NCI-H1436 (cell line): Measurements from ENCODE around the gene FAM120C.

ENCODE experiments used
- DNase-seq: peaks from one replicate; lab custom pipeline; 2025; lab: John Stamatoyannopoulos, UW

Gene FAM120C

GRCh38 chrX:54171091-54171490 is 12.0 kb downstream of the FAM120C start:
- DNase-seq, result no peak

DNA sequence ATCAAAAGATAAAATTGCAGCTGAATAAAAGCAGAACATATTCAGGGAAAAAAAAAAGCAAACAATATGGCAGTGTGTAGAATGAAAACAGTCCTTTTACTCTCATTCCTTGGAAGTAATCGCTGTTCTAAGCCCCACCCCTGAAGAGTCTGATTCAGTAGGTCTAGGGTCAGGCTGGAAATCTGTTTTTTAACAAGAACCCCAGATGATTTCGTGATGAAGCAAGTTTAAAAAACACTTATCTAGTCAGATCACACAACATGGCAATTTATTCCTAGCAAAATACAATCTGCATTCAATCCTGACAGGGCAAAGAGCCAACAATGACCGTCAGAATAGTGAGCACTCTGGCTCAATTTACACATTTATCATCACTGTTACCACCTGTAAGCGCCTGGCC is 16.1 kb downstream of the FAM120C start:
- DNase-seq, result no peak

DNA sequence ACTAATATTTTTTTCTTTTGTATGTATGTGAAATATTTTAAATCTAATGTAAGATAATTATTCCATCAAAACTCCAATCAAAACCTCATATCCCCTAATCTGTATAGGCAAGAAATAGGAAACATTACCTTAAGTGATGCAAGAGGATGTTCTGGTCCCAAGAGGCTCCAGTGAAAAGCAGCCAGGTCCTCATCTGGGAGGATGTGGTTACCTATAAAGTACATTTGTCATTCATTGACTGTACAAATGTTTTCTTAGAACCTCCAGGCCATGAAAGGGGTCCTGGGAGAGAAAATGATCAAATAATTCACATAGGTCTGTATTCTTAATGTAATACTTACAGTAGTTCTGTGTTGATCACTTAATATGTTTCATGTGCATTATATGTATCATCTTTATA is 25.5 kb downstream of the FAM120C start:
- no peak for DNase-seq

DNA sequence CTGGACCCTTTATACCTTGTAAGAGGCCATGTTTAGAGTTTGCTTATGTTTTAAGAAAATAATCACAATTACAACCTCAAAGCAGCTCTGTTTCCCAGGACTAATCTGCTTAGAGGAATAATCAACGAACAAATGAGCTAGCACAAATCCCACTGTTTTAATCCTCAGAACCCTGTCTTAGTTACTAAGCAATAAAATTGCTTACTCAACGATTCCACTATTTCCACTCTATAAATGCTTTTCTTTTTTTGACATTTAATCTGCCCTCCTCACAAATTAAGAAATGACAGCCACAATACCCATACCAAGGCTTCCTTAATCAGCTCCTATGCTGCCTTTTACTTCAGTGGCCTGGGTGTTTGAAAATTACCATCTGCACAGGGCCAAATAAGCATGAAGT is 48.8 kb downstream of the FAM120C start:
- DNase-seq, result no peak

DNA sequence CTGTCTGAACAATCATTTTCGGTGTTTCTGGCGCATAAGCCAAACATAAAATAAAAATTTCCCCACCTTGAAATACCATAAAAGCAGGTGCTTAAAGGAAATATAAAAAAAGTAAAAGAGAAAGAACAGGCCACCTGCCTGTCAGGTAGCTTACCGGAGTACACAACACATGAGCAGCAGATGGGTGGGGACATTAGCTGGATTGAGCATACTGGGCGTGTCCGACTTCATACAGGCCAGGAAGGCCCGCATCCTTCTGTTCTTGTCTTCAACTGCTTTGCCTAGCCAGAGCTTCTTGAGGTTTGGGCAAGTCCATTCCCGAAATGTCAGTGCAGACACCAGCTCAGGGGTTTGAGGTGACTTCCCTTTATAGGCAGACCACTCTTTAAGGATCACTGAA is 66.7 kb downstream of the FAM120C start:
- DNase-seq, result no peak

DNA sequence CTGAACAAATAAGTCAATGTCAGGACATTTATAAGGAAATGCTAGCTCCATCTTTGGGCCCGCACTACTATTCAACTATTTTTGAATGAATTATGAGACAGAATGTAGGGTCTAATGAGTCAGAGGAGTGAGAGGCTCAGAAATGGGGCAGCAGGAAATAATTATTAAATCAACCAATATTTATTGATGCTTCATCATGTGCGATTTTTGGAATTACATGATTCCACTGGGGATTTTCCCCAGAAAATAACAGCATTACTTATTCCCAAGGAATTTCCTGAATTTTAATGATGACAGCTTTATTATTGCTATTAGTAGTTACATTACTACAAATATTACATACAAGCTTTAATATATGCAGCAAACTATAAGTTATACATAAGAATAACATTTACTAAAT is 89.5 kb downstream of the FAM120C start:
- DNase-seq, result no peak

GRCh38 chrX:54093159-54093558 is 89.9 kb downstream of the FAM120C start:
- no peak for DNase-seq

DNA sequence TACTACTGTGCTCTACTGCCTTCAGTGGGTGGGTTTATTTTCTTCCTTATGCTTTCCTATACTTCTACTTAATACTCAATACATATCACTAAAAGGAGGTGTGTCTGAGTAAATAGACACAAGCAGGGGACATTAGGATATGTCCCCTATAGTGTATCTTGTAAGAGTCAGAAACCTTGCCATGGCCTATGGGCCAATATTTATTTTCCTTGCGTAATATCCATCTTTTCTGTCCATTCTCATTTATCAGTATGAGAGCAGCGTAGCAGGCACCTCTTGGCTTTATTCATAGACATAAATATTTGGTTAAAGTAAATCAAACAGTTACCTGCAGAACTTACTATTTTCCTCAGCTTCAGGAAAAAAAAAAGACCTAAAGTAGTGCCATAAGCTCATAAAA is 92.2 kb downstream of the FAM120C start:
- no peak for DNase-seq

GRCh38 chrX:54089191-54089590 is 93.9 kb downstream of the FAM120C start:
- DNase-seq, result no peak

- DNase-seq, result no peak
Observed at GRCh38 chrX:54087661-54088060, 95.4 kb downstream of the FAM120C start.

- no peak for DNase-seq
Observed at GRCh38 chrX:54085666-54086065, 97.4 kb downstream of the FAM120C start.

DNA sequence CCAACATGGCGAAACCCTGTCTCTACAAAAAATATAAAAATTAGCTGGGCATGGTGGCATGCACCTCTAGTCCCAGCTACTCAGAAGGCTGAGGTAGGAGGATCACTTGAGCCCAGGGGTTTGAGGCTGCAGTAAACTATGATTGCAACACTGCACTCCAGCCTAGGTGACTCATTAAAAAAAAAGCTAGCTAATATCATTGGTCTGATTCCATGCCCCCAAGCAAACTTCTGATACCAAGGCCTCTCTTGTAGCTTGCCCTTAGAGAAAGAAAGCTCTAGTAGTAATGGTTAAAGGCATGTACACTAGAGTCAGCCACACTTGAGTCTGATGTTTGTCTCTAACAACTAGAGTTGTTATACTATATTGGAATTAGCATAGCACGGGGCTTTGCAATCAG is 106.2 kb downstream of the FAM120C start:
- DNase-seq, result no peak

DNA sequence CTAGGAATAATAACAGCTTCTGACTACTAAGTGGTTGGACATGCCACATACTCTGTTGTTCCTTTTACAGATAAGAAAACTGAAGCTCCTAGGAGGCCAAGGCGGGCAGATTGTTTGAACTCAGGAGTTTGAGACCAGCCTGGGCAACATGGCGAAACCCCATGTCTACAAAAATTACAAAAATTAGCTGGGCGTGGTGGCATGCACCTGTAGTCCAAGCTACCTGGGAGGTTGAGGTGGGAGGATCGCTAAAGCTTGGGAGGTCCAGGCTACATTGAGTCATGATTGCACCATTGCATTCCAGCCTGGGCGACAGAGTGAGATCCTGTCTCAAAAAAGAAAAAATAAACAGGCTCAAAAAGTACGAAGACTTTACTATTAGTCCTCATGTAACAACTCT is 108.2 kb downstream of the FAM120C start:
- DNase-seq, result no peak

DNA sequence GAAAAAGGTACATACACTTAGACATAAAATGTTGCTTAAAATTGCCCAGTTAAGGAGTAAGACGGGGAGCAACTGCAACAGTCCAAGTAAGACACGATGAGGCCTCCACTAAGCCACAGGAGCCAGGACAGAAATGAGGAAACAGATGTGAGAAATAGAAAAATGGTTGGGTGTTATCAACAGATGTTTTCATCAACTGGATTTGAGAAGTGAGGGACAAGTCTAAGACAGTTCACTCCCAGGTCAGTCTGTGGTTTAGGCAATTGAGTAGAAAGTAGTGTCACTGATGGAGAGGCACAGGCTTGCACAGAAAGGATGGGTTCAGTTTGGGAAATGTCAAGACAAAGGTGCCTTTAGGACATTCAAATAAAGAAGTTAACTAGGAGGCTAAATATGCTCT is 115.3 kb downstream of the FAM120C start:
- no peak for DNase-seq

DNA sequence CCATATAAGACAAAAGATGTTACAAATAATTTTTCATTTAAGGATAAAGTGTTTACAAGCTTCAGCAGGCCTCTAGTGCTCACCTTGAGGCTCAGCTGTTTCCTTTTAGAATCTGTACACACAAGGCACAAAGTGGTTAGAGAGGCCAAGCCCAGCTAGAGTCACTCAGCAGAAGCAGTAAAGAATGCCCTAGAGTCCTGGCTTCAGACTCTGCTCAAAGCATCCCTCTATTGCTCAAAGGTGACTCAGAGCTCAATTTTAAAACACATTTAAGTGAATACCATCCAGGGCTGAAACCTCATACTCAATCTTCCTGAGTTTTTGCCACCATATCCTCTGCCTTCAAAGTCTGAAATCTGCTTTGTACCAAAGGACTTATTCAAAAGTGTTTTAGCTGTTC is 116.2 kb downstream of the FAM120C start:
- no peak for DNase-seq

- no peak for DNase-seq
Observed at GRCh38 chrX:54064564-54064963, 118.5 kb downstream of the FAM120C start.

GRCh38 chrX:54063361-54063760 is 119.7 kb downstream of the FAM120C start:
- DNase-seq, result no peak

DNA sequence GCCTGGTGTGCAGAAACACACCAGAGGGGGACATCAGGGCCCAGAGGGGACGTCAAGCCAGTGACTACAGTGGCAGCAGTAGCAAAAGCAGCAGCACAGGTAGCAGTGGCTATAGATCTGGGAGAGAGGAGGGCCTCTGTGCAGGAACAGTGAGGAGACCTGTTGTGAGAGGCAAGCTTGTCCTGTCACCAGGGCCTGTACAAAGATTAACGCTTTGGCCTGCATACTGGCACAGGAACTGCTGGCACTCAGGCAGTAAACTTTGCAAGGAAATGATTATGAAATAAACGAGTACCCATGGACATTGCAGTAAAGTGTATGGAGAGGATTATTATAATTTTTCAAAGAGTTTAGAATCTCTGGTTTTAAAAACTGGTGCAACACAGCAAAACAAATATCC is 133.3 kb downstream of the FAM120C start:
- no peak for DNase-seq

DNA sequence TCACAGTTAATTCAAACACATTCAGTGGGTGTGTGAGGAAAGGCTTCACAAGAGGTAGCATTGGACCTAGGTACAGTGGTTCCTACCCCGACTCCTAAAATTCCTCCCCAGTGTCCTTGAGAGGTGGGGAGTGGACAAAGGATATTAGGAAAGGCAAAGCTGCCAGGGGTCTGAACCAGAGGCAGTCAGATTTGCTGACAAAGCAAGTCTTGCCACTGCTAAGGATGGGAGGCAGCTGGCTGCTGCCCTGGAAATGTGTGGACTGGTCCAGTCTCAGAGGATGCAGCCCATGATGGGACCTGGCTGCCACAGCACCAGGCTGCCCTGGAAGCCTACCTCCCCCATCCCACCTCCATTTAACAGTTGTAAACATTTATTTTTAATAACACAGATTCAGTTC is 134.6 kb downstream of the FAM120C start:
- DNase-seq, result no peak

- DNase-seq, result peak; percentile 39
Observed at GRCh38 chrX:54045563-54046228, 137.4 kb downstream of the FAM120C start.

GRCh38 chrX:54044877-54045338 is 138.1 kb downstream of the FAM120C start:
- DNase-seq, result peak; percentile 59

DNA sequence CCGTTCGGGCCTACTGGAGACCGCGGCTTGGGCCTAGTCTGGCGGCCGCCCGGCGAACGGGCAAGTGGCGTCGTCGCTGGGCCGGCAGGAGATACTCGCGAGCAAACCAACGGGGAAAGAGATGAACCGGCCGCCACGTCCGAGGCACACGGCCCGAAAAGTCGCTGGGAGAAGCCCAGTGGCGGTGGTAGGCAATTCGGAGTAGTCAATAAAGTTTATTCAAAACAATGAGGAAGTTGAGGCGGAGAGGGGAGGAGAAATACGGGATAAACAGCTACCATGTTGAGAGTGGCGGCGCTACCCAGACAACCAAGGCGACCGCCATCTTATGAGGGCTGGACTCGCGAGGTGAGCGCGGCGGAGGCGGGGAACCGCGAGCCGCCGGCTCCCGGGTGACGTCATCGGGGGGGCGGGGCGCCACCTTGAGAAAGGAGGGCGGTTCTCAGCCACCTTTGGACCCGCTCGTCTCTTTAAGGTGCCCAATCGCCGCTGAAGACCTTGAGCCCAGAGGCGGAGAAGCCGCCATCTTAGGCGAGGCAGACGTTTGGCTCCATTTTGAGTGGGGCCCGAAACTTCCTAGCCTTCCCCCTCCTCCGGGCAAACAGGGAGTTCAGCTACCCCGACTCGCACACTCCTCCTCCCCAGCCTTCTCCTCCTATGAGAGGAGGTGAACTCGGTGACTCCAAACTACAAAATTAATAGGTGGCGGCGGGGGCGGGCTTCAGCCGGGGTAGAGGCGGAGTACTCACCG is 138.8 kb downstream of the FAM120C start, which contains the start of gene PHF8:
TSS of gene PHF8 (minus strand) at position 348 of the 751 bp plus-strand sequence. CDS start 1,745 bp downstream, outside the sequence.
- DNase-seq, result peak; percentile 97

DNA sequence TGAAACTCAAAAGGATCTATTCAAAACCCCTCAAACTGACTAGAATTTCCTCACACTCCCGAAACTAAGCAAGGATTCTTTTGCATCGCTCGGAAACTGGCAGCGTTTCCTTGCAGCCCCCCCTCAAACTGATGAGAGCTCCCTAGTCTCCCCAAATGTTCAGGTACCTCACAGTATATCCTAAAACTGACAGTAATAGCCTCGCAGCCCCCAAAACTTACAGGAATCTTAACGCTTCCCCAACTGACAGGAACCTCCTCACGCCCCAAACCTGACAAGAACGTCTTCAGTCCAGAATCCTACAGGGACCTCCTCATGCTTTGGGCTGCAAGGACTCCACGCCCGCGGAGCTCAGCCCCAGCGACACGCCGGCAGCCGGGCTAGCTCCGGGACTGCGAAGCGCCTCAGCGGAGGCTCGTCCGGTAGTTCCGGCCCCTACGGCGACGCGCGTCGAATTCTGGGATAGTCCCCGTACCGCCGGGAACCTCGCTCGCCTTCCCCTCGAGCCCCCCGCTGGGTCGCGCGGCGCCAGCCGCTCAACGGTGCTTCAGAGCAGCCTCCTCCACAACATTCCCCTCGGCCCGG is 139.4 kb downstream of the FAM120C start:
- DNase-seq, result no peak
